Smooth muscle cell of bladder (primary cell): Measurements from ENCODE around the gene HLTF. TPM values are rescaled to one million over a fixed set of nuclear protein-coding genes. Genes with fewer than 3 reads are reported as not detected.

Source experiments
- total RNA-seq: library from RNA; depleted of rRNA; stranded (reverse); fragments of >200 nt; gene quantifications from 2 replicates; pipeline ENCODE4 v1.2.3, GENCODE V29; 2014

Gene HLTF, protein sequence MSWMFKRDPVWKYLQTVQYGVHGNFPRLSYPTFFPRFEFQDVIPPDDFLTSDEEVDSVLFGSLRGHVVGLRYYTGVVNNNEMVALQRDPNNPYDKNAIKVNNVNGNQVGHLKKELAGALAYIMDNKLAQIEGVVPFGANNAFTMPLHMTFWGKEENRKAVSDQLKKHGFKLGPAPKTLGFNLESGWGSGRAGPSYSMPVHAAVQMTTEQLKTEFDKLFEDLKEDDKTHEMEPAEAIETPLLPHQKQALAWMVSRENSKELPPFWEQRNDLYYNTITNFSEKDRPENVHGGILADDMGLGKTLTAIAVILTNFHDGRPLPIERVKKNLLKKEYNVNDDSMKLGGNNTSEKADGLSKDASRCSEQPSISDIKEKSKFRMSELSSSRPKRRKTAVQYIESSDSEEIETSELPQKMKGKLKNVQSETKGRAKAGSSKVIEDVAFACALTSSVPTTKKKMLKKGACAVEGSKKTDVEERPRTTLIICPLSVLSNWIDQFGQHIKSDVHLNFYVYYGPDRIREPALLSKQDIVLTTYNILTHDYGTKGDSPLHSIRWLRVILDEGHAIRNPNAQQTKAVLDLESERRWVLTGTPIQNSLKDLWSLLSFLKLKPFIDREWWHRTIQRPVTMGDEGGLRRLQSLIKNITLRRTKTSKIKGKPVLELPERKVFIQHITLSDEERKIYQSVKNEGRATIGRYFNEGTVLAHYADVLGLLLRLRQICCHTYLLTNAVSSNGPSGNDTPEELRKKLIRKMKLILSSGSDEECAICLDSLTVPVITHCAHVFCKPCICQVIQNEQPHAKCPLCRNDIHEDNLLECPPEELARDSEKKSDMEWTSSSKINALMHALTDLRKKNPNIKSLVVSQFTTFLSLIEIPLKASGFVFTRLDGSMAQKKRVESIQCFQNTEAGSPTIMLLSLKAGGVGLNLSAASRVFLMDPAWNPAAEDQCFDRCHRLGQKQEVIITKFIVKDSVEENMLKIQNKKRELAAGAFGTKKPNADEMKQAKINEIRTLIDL
- 38.3 and 40.6 TPM in 2 replicates for total RNA-seq

DNA sequence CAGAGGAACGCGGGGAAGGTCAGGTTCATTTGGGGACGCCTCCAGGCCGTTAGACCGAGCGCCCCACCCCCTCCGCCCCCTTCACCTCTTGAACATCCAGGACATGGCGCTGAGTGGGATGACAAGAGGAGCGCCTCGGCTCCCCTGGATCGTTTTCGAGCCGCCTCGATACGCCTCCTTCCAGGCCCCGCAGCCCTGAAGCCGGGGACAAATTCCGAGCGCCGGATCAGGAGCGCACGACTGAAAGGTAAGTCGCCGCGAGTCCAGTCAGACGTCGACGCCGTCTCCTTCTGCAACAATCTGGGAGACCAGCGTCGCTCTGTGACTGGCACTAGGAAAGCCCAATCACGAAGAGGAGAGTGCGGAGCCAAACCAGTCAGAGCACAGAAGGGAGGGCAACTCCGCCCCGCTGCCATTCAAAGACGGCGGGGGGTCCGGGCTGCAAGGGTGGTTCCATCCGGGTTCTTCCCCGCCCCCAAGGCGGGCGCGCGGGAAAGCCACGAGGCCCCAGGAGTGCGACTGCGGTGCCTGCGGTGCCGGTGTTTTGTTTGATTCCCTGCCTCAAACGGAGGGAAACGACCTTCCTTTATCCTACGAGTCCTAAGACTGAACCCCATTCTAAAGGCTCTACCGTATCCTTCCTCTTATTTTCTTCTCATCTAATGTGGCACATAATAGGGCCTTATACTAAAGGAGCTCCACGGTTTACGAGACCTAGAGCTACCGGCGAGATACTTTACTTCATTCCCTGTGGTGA, at the start of gene HLTF:
Gene HLTF, minus strand, starts transcription at position 302 of the 757 bp plus-strand sequence. Its CDS starts 197 bp downstream, at position 105.

DNA sequence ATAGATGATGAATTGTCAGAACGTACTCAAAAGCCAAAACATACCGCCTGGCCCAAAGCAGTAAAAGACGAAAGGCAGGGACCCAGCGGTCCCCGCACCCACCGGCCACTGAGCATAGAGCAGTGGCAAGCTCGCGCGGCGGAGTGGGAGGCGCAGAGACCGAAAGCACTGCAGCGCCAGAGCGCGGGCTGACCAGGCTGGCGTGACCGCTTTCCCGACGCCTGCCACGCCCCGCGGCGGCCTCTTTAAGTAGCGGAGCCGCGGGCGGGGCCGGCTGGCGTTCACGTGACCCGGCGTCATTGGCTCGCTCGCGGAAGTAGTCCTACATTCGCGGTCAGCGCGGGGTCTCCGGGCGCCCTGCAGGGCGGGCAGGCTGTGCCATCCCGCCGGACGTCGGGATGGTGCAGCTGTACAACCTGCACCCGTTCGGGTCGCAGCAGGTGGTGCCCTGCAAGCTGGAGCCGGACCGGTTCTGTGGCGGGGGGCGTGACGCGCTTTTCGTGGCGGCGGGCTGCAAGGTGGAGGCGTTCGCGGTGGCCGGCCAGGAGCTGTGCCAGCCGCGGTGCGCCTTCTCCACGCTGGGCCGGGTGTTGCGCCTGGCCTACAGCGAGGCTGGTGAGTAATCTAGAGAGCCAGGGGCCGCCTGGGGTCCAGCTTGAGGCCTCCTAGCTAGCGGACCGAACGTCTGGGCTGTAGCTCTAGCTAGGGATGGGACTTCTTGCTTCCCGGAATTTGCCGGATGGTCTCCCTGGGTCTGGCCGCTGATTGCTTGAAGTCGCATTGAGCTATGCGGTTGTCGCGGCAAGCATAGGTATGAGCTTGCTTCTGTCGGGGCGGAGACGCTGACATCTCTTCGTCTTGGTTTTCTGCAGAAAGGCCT, 43.2 kb upstream of the HLTF start, which contains the start of gene HPS3:
Gene HPS3, plus strand, starts transcription at position 313 of the 880 bp plus-strand sequence. Its CDS starts 86 bp downstream, at position 399.

DNA sequence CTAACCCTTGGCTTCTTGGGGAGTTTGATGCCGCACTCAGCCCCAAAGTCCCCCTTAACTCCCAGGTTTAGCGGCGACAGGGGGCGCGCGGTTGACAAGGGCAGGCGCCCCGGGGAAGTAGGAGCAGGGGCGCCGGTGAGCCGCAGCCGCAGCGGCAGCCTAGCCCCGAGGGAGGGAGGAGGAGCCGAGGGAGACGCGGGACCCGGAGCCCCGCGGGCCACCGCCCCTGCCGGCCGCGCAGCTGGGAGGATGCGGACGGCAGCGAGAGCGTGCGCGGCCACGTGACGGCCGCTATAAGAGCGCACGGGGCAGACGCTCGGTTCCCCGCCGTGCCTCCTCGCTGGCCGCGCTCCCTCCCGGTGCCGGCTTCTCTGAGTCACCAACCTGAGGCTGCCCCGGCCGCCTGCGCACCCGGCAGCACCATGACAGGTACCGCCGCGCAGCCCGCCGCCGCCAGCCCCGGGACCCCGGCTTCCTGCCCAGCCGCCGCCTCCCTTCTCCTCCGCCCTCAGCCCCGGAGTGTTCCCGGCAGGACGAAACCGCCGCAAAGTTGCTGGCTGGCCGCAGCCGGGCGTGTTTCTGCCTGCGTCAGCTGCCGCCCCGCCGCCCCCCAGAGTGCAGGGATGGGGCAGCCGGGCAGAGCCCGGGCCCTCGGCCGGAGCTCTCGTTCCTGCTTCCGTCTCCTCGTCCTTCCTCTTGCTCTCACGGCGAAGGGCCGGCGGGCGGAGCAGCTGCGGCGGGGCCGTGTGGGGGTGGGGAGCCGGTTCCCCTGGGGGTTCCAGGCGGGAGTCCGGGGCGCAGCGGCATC, 94.9 kb downstream of the HLTF start, which contains the start of gene GYG1:
Gene GYG1, plus strand, starts transcription at position 322 of the 808 bp plus-strand sequence. Its CDS starts 101 bp downstream, at position 423.

Other genes starting within 250 kb of the HLTF start
- not detected in 2 replicates for gene CPA3, start 221.2 kb downstream of the HLTF start, total RNA-seq
- gene GYG1, start 95.0 kb downstream of the HLTF start, total RNA-seq, result 29.2 and 37.1 TPM in 2 replicates
- 20.3 and 26.9 TPM in 2 replicates for gene HPS3, start 43.1 kb upstream of the HLTF start, total RNA-seq
- 1.1 and 1.8 TPM in 2 replicates for gene CP, start 135.3 kb upstream of the HLTF start, total RNA-seq
- under 0.01 and 0.92 TPM in 2 replicates for gene TM4SF18, start 247.1 kb upstream of the HLTF start, total RNA-seq